ENCODE results near the gene KBTBD13.
"Not testable (repeated sequence)": the region's sequence is repeated elsewhere in the genome, so short reads cannot be mapped to it uniquely, and the experiment has no call there.

Gene KBTBD13

GRCh38 chr15:65069779-65070546, 6.6 kb upstream of the KBTBD13 start:
- DNase-seq (ENCODE audit: low read depth), result no peak

- no peak for DNase-seq (ENCODE audit: low read depth)
Measured at GRCh38 chr15:65071381-65071811, 5.2 kb upstream of the KBTBD13 start.

GRCh38 chr15:65072027-65072426, 4.5 kb upstream of the KBTBD13 start:
- DNase-seq (ENCODE audit: low read depth), result no peak

- no peak for DNase-seq (ENCODE audit: low read depth)
Measured at GRCh38 chr15:65072617-65073016, 3.9 kb upstream of the KBTBD13 start.

- not testable (repeated sequence) for DNase-seq (ENCODE audit: low read depth)
Measured at GRCh38 chr15:65074946-65075345, 1.6 kb upstream of the KBTBD13 start.

- DNase-seq (ENCODE audit: low read depth), result not testable (repeated sequence)
Measured at GRCh38 chr15:65075607-65076395, 745 bp upstream of the KBTBD13 start.

GRCh38 chr15:65077291-65077980, 890 bp downstream of the KBTBD13 start:
- DNase-seq (ENCODE audit: low read depth), result no peak

GRCh38 chr15:65077981-65078352, 1.4 kb downstream of the KBTBD13 start:
- DNase-seq (ENCODE audit: low read depth), result peak; percentile 27

GRCh38 chr15:65079580-65079979, 3.0 kb downstream of the KBTBD13 start:
- DNase-seq (ENCODE audit: low read depth), result no peak

- no peak for DNase-seq (ENCODE audit: low read depth)
Measured at GRCh38 chr15:65081270-65081669, 4.7 kb downstream of the KBTBD13 start.

GRCh38 chr15:65081758-65082157, 5.2 kb downstream of the KBTBD13 start:
- DNase-seq (ENCODE audit: low read depth), result no peak

GRCh38 chr15:65082303-65082953, 5.9 kb downstream of the KBTBD13 start:
- no peak for DNase-seq (ENCODE audit: low read depth)

- no peak for DNase-seq (ENCODE audit: low read depth)
Measured at GRCh38 chr15:65083262-65083701, 6.7 kb downstream of the KBTBD13 start.

- no peak for DNase-seq (ENCODE audit: low read depth)
Measured at GRCh38 chr15:65084500-65085206, 8.1 kb downstream of the KBTBD13 start.

GRCh38 chr15:65085207-65085753, 8.7 kb downstream of the KBTBD13 start:
- DNase-seq (ENCODE audit: low read depth), result no peak

- no peak for DNase-seq (ENCODE audit: low read depth)
Measured at GRCh38 chr15:65085990-65086679, 9.6 kb downstream of the KBTBD13 start.

- DNase-seq (ENCODE audit: low read depth), result no peak
Measured at GRCh38 chr15:65086680-65087111, 10.2 kb downstream of the KBTBD13 start.

GRCh38 chr15:65087411-65087810, 10.9 kb downstream of the KBTBD13 start:
- DNase-seq (ENCODE audit: low read depth), result no peak

GRCh38 chr15:65087873-65088642, 11.5 kb downstream of the KBTBD13 start:
- DNase-seq (ENCODE audit: low read depth), result no peak

- DNase-seq (ENCODE audit: low read depth), result no peak
Measured at GRCh38 chr15:65088643-65089021, 12.1 kb downstream of the KBTBD13 start.
